DMS53 treated with DMSO at 0.1 percent for 48 hours (cell line): Measurements from ENCODE around the gene ARNT2.

Source experiments
- DNase-seq: peaks from one replicate; lab custom pipeline; 2025; ENCODE audit not compliant: unreplicated experiment; lab: John Stamatoyannopoulos, UW

The ARNT2 gene

DNA sequence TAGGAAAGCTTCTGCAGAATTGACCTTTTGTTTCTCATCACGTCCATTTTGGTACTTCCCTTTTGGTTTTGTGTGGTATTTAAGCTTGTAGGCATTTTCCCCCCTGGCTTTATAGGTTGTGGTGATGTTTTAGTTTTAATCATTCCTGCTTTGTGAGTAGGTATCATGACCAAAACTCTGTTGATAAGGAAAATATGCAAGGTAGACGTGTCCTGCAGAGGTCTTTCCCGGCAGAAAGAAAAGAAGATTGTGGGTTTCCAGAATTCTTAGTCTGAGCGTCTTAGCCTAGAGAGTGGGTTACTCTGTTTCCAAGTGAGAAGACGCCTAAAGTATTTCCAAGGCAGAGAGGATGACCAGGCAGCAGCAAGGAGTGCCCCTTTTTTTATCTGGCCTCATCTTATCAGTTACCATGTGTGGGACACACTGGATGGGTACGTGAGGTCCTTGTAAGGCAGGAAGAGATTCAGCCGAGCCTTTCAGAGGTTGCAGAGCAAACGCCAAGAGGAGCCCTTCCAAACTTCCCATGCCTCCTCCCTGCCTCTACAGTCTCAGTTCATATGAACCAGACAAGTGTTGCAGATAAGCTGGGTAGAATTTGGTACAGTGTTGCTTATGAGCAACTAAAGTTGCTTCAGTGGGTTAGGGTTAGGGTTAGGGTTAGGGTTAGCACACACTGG is 58.8 kb downstream of the ARNT2 start:
- DNase-seq = no peak

DNA sequence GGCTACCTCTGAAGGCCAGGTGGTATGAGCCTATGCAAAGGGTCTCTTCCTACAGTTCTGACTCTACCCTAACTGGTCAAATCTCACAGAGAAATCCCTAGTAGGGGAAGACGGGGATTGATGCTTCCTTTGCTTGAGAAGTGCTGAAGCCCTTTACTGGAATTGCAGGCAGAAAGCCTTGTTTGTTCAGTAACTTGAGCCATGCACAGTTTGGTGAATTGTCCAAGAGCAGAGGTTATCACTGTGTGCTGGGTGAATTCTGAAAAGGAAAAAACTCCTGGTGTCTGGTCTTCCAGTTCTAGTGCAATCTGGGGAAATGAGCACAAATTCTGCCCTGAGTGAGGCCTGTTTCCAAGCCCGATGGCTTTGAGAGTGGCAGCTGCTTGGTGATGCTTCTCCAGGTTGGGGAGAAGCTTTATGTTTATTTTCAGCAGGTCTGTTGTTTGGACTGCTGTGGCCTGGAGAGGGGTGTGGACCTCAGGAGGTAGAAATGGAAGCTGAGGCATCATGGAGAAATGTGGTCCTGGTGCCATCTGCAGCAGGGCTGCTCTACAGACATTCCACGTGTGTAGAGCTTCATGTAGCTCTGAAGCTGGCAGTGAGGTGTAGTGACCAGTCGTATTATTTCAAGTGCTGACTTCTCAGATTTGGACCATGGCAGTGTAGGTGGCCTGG is 60.9 kb downstream of the ARNT2 start:
- DNase-seq = peak; percentile 52

DNA sequence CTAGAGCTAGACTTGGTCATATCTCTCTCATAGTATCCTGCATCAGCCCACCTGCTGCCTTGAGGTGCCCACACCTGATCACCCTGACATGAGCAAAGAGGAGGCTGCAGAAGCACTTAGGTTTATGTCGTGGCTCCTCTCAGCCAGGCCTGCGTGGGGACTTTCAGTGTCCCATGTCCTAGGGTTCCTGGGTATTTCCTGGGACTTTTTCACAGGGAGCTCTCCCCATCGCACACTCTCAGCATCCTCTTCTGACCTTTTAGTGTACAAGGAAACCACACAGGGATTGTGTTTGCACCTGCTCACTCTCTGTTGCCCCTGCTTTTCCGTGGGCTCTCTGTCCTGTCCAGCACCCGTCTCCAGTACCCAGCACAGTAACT is 61.4 kb downstream of the ARNT2 start:
- DNase-seq = no peak

GRCh38 chr15:80466543-80466942 is 62.4 kb downstream of the ARNT2 start:
- DNase-seq = no peak

GRCh38 chr15:80467311-80467714 is 63.1 kb downstream of the ARNT2 start:
- DNase-seq = no peak

DNA sequence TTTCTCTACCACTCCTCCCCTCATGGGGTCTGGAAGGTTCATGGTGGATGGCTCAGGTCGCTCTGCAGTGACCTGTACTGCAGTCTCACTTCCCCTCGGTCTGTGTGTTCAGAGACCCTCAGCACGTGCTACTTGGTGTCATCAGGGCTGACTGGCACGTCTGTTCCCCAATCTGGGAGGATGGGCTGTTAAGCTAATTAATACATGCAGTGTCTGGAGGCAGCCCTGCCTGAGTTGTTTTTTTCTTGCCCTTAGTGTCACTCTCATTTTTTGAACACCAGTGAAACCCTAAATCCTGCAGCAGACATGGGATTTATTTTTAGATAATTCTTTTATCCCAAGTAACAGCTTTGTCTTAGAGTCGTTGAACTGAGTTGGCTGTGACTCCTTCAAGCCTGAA is 64.6 kb downstream of the ARNT2 start:
- DNase-seq = no peak

GRCh38 chr15:80471881-80472280 is 67.7 kb downstream of the ARNT2 start:
- DNase-seq = no peak

DNA sequence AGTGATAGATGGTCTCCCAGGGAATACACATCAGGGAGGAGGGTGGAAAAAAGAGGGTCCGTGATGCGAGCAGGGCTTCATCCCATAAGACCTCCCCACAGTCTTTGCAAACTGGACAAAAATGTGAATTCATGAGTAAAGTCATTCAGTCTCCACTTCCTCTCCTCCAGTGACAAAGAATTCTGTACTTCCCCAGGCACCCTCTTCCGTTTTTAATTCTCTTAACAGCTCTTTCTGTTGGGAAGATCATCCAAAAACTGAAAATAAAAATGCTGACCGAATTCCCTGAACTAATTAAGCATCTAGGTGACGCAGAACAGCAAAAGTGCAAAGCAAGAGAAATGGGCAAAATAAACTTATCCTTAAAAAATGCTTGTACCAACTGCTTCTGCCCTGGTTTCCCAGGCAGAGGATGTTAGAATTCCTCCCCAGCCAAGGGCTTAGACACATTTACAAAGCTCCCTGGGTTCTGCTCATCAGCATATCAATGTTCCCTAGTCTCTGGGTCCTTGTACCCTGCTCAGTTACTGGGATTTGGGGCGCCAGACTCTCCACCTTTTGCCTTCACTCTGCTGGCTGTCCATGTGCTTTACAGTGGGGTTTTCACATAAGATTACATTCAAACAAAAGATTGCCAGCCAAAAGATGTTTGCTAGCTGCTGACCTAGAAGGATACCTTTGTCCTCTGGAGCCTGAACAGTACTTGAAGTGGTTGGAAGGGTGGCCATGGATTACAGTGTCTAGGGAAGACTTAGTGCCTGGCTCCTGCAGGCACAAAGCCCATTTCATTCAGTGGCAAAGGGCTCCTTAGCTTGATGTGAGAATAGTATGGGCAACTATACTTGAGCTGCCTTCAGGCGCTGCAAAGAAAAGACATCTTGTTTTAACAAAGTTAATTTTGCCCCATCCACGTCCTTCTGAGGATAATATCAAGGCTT is 69.4 kb downstream of the ARNT2 start:
- DNase-seq = no peak

- DNase-seq = no peak
Observed at GRCh38 chr15:80474224-80475215, 70.3 kb downstream of the ARNT2 start.

DNA sequence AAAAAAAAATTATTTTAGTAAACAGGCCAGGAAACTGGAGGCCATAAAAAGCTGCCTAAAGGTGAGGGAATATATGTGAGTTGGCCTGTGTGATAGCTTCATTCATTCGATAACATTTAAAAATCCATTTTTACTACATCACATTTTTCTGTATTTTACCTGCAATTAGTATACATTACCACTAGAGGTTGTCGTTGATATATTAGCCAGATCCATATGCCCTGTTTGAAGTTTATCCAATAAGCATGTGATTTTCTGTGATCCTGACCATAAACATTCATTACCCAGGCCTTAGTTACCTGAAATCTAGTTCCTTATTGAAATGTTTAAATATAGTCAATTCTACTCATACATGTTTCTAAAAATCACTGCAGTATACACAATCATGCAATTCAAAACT is 71.4 kb downstream of the ARNT2 start:
- no peak for DNase-seq

DNA sequence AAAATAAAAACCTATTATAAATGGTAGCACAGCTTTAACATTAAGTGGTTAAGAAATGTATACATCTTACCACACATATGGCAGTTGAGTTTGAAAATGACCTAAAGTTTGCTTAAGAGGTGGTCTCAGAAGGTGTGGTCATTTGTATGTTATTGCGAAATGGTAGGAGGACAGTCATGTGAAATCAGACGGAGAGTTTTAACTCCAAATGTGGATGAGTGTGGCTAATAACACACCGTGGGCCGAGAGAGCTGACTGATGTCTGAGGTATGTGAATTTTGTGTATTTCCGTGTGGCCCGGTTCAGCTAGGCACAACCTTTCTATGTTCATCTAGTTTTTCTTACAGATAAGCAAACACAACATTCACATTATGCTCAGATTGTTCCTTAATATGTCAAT is 71.9 kb downstream of the ARNT2 start:
- no peak for DNase-seq

- DNase-seq = no peak
Observed at GRCh38 chr15:80478075-80478474, 73.9 kb downstream of the ARNT2 start.

DNA sequence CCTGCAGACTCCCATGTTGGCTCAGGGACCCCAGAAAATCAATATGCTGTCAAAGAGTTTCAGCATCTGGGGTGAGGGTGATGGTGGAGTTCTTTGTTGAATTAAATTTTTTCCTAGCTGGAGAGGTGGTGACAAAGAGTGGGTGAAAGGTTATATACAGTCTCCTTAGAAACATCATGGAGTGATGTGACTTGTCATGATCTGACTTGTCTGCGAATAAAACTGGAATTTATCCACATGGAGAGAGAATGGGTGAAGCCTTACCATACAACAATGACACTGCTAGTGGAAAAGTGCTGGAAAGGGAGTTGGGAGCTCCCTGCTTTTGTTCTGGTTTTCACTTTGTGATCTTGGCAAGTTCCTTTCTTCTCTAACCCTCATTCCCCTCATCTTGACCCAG is 75.0 kb downstream of the ARNT2 start:
- DNase-seq = no peak

GRCh38 chr15:80480171-80480811 is 76.1 kb downstream of the ARNT2 start:
- DNase-seq = no peak

DNA sequence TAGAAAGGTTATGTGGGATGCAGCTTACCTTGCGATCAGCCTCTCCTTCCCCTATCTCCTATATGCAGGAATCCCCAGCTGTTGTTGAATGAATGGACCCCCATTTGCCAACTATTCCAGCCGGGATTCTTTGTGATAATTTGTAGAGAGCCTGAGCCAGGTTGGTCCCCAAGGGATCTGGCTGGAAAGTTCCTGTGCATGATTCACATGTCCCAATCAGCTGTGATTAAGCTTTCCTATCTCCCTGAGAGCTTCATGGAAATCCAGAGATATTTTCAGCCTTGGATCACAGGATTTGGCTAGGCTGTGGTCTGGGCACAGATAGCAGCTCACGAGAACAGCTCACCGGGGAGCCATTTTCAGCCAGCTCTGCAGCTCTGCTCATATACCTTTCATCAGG is 76.7 kb downstream of the ARNT2 start:
- DNase-seq = no peak

GRCh38 chr15:80482696-80483095 is 78.5 kb downstream of the ARNT2 start:
- no peak for DNase-seq

GRCh38 chr15:80483725-80484161 is 79.6 kb downstream of the ARNT2 start:
- DNase-seq = no peak

DNA sequence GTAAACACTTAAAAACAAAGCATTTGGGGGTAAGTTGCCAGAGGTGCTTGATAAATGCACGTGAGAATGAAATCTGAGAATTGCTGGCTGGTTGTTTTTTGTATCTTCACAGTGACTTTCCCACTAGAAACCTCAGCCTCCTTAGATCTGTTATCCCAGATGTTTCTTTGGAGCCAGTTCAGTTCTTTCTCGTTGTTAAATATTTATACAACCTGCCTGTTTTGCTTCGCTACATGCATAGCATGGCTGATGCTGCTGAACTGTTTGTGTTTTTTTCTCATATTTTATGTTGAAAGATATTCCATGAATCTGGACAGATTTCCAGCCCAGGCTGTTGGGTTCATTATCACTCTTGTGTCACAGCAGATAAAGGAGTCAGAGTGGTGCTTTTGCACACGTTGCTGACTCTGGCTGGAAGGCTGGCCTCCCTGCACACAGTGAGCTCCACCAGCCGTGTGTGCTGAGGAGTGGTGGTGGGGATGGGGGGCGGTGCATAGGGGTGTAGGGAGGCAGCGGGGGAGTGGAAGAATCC is 80.2 kb downstream of the ARNT2 start:
- peak; percentile 3 for DNase-seq

DNA sequence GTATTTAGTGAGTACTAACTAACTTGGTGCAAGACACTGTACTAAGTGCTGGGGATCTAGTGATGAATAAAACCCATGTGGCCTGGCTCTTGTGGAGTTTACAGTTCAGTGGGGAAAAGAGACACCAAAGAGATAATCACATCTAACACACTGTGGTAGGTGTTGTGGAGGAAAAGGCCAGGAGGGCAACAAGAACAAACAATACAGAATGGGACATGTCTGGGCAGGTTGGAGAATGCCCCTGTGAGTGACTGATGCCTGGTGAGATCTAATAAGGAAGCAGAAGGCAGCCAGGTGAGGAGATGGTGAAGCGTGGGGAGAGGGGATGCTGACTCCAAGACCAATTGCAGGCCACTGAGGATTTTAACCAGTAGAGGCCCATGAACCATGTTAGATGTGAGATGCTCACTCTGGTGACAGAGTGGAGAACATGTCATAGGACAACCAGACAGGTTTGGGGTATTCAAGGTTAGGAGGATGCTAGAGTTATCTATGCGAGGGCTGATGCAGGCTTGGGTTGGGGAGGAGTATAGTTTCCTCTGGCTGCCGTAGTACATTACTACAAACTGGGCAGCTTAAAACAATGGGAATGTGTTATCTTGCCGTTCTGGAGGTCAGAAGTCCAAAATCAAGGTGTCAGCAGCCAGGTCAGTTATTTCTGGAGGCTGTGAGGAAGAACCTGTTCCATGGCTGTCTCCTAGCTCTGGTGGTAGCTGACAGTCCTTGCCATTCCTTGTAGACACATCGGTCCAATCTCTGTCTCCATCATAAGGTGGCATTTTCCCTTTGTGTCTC is 81.4 kb downstream of the ARNT2 start:
- no peak for DNase-seq
